ENCODE measurements around the gene FLT3. TPM values are rescaled to one million over a fixed set of nuclear protein-coding genes. Genes with fewer than 3 reads are reported as not detected.

FLT3 gene
- total and polyA plus RNA-seq, 9 of the 15 experiments (the other 6 are each of a cell fraction or from before 2014, with no cell fraction given): not detected

GRCh38 chr13:28117689-28118377 is 17.5 kb upstream of the FLT3 start:
- Histone ChIP-seq H3K9me3 (replicated peaks; ENCODE audit: control insufficient read depth, insufficient read depth, low read depth, low read length) (no peaks in the 10 kb centered on the region), H3K9me1 (ENCODE audit: control insufficient read depth, insufficient read depth, low read length) (no peaks in the 10 kb centered on the region), H3K4me3 (no peak overlapping the region), H3K36me3 (ENCODE audit: control insufficient read depth, insufficient read depth, low read length) (no peaks in the 10 kb centered on the region), H4K20me1 (replicated peaks; ENCODE audit: control insufficient read depth, insufficient read depth, low read length) (no peaks in the 10 kb centered on the region), H3K4me1 (replicated peaks in 1 of 2; ENCODE audit: control insufficient read depth in 2 of 2, insufficient read depth in 2 of 2, low read length in 2 of 2) (peaks cover 0 to 7% of the 10 kb centered on the region in 2 experiments; a peak in 3 of 5 replicates), H3K79me2 (ENCODE audit: control insufficient read depth, insufficient read depth, low read length) (no peaks in the 10 kb centered on the region), H3K9ac (ENCODE audit: insufficient read depth in 1 of 2, low read depth in 2 of 2, low read length in 2 of 2) (peak overlapping the region in 1 of 2 experiments; percentile 20; a peak in 1 of 4 replicates), H3K27me3 (ENCODE audit: control insufficient read depth in 2 of 2, insufficient read depth in 2 of 2, low read length in 2 of 2) (no peaks in the 10 kb centered on the region; a peak in 1 of 5 replicates), H3K27ac (ENCODE audit: extremely low read depth, low read depth, low read length) (no peak overlapping the region), H3K4me2 (ENCODE audit: insufficient read depth, low read length) (no peak overlapping the region; the same call in 1 of the 2 replicates), H2AFZ (ENCODE audit: low read depth, low read length) (peak overlapping the region; percentile 93)
- FAIRE-seq (peak; percentile 48), DNase-seq (ENCODE audit: extremely low read depth in 1 of 4, low spot score in 3 of 4) (peak in 1 of 4 experiments; percentile 50), ATAC-seq (peak; percentile 74)
- no TSS peak for BruUV-seq (replicated peaks)
- POLR2A ChIA-PET: interaction anchor here (0.5 to 0.9 kb wide), 3 partner anchors 10 to 698 kb away, joined by 3 to 5 read pairs (median 3); no protein-coding TSS in a partner anchor
- intact Hi-C loops (cut with micrococcal nuclease) (no loop called here), in situ Hi-C loops (cut with MboI) (no loop called here)
- CTCF ChIA-PET (ENCODE audit: low intra/inter-chr PET ratio): no interaction called here
- WGBS (ENCODE audit: insufficient coverage, low coverage, missing lambda C conversion rate): 13% methylated on average over 9 of the region's 9 CpGs
- TF ChIP-seq THRB (CRISPR knock-in tag; conservative IDR thresholded peaks at IDR 0.05) (no peak), L3MBTL2 (IDR thresholded peaks at IDR 0.05) (peak; percentile 27; the same call in 1 of the 2 replicates), NFIC (IDR thresholded peaks at IDR 0.05) (peak; percentile 66)

GRCh38 chr13:28116736-28117135 is 16.4 kb upstream of the FLT3 start:
- H3K4me3 ChIP-seq: no peak overlapping the region
- DNase-seq (ENCODE audit: extremely low read depth in 1 of 4, low spot score in 3 of 4) (no peak), FAIRE-seq (no peak), ATAC-seq (no peak)
- no peaks in the 10 kb centered on the region; a peak in 1 of 5 replicates for H3K27me3 ChIP-seq (ENCODE audit: control insufficient read depth in 2 of 2, insufficient read depth in 2 of 2, low read length in 2 of 2)
- no peak overlapping the region for H3K27ac ChIP-seq (ENCODE audit: extremely low read depth, low read depth, low read length)
- H2AFZ ChIP-seq (ENCODE audit: low read depth, low read length): no peak overlapping the region
- H3K4me2 ChIP-seq (ENCODE audit: insufficient read depth, low read length): no peak overlapping the region
- ChIA-PET POLR2A (no interaction called here), CTCF (ENCODE audit: low intra/inter-chr PET ratio) (no interaction called here)
- intact Hi-C loops (cut with micrococcal nuclease): no loop called here
- H3K9me1 ChIP-seq (ENCODE audit: control insufficient read depth, insufficient read depth, low read length): no peaks in the 10 kb centered on the region
- H3K79me2 ChIP-seq (ENCODE audit: control insufficient read depth, insufficient read depth, low read length): no peaks in the 10 kb centered on the region
- in situ Hi-C loops (cut with MboI): no loop called here
- 13% methylated on average over 1 of the region's 1 CpG for WGBS (ENCODE audit: insufficient coverage, low coverage, missing lambda C conversion rate)
- no peaks in the 10 kb centered on the region for H3K9me3 ChIP-seq (replicated peaks; ENCODE audit: control insufficient read depth, insufficient read depth, low read depth, low read length)
- no peaks in the 10 kb centered on the region for H3K36me3 ChIP-seq (ENCODE audit: control insufficient read depth, insufficient read depth, low read length)
- no TSS peak for BruUV-seq (replicated peaks)
- H3K9ac ChIP-seq (ENCODE audit: insufficient read depth in 1 of 2, low read depth in 2 of 2, low read length in 2 of 2): no peak overlapping the region
- no peaks in the 10 kb centered on the region for H4K20me1 ChIP-seq (replicated peaks; ENCODE audit: control insufficient read depth, insufficient read depth, low read length)
- no peak for TF ChIP-seq CREB1 (IDR thresholded peaks at IDR 0.05)
- TF ChIP-seq CREB1 (CRISPR knock-in tag; IDR thresholded peaks at IDR 0.05): no peak
- TF ChIP-seq NFE2 (IDR thresholded peaks at IDR 0.05; ENCODE audit: low read depth): no peak
- no peak for TF ChIP-seq GABPA (tag; conservative IDR thresholded peaks at IDR 0.05; ENCODE audit: low read depth)
- H3K4me1 ChIP-seq (replicated peaks in 1 of 2; ENCODE audit: control insufficient read depth in 2 of 2, insufficient read depth in 2 of 2, low read length in 2 of 2): peaks cover 0 to 7% of the 10 kb centered on the region in 2 experiments; a peak in 3 of 5 replicates

Data from K562 (cell line).